Panc1 (cell line): ENCODE measurements around the gene LIMK2. TPM values are rescaled to one million over a fixed set of nuclear protein-coding genes. Genes with fewer than 3 reads are reported as not detected.
"Not testable (repeated sequence)": the region's sequence is repeated elsewhere in the genome, so short reads cannot be mapped to it uniquely, and the experiment has no call there.

Experiments
- ATAC-seq: fragments of 200-7000 bp; cut with Tn5 transposase; 2 replicates; pipeline ENCODE4 v1.9.1; 2020; ENCODE audit warnings: mild to moderate bottlenecking, moderate library complexity
- BruUV-seq: library from RNA; stranded (reverse); fragments of 400-500 nt; replicated peaks from 2 replicates; lab custom pipeline; 2021; lab: Mats Ljungman, UMichigan
- CTCF ChIA-PET: fragments of 300-600 bp; sonication (Branson Sonifier 250); formaldehyde crosslinking; loops from one replicate; lab custom pipeline; 2022; ENCODE audit warnings: antibody characterized with exemption; lab: Charles Lee
- POLR2A ChIA-PET: fragments of 300-600 bp; sonication (Branson Sonifier 250); formaldehyde crosslinking; loops from one replicate; lab custom pipeline; 2022; ENCODE audit warnings: antibody characterized with exemption; lab: Charles Lee
- DNase-seq: peaks from one replicate; pipeline ENCODE4 v3.0.0-alpha.2; 2010; ENCODE audit warnings: low read depth, low spot score
- H3K27ac ChIP-seq: 2 replicates; pipeline ENCODE4 v1.5.1; 2011; ENCODE audit warnings: mild to moderate bottlenecking, low read length, inconsistent platforms
- H3K27me3 ChIP-seq: fragments of 200-500 bp; sonication (Bioruptor generic); 2 replicates; pipeline ENCODE4 v1.6.0; 2014; ENCODE audit warnings: low read length, inconsistent platforms; ENCODE audit not compliant: control insufficient read depth, insufficient read depth
- H3K36me3 ChIP-seq: fragments of 200-500 bp; sonication (Bioruptor generic); 2 replicates; pipeline ENCODE4 v1.5.1; 2014; ENCODE audit warnings: inconsistent platforms, mild to moderate bottlenecking, low read length, moderate library complexity; ENCODE audit not compliant: control insufficient read depth, insufficient read depth
- H3K4me1 ChIP-seq: 2 replicates; pipeline ENCODE4 v1.5.1; 2011; ENCODE audit warnings: inconsistent platforms, mild to moderate bottlenecking, low read length, moderate library complexity; ENCODE audit not compliant: control insufficient read depth, insufficient read depth
- H3K4me3 ChIP-seq, 2 experiments: 2 replicates each; pipeline ENCODE4 v1.5.1; 2011 to 2012; ENCODE audit warnings: low read depth in 2 of 2, low read length in 2 of 2, mild to moderate bottlenecking in 2 of 2, inconsistent platforms in 1 of 2, moderate library complexity in 1 of 2
- H3K9me3 ChIP-seq: fragments of 200-500 bp; sonication (Bioruptor generic); 2 replicates; pipeline ENCODE4 v1.5.1; 2014; ENCODE audit warnings: low read depth, mild to moderate bottlenecking, inconsistent platforms, low read length, moderate library complexity; ENCODE audit not compliant: control insufficient read depth, insufficient read depth
- POLR2AphosphoS5 ChIP-seq: IDR thresholded peaks from 2 replicates; pipeline ENCODE4 v1.6.1; 2012; ENCODE audit warnings: mild to moderate bottlenecking, low read depth, low read length, moderate library complexity
- SIN3A ChIP-seq: IDR thresholded peaks from 2 replicates; pipeline ENCODE4 v1.6.1; 2012; ENCODE audit warnings: low read depth, mild to moderate bottlenecking, low read length, moderate library complexity, borderline replicate concordance; ENCODE audit not compliant: insufficient read depth
- TCF7L2 ChIP-seq: IDR thresholded peaks from 2 replicates; pipeline ENCODE4 v1.6.1; 2011; ENCODE audit warnings: mild to moderate bottlenecking, low read depth, low read length, inconsistent platforms
- in situ Hi-C: cut with HindIII; loops from 2 replicates; pipeline ENCODE4 v1.10.0; 2016; ENCODE audit warnings: low sequenced_read_pairs, low pct_unique_long_range_greater_than_20kb
- intact Hi-C: fragments of 100-400 bp; cut with micrococcal nuclease; formaldehyde crosslinking; loops from one replicate; pipeline ENCODE4 v1.10.0; 2022; ENCODE audit not compliant: unreplicated experiment
- total RNA-seq: library from RNA; stranded (reverse); gene quantifications from one replicate; pipeline ENCODE4 v1.2.1, GENCODE V29; 2021; ENCODE audit not compliant: unreplicated experiment
- TF ChIP-seq, protein P1 (sequence below): fragments of 450-650 bp; IDR thresholded peaks from 2 replicates; pipeline ENCODE4 v1.5.1; 2017; ENCODE audit warnings: mild to moderate bottlenecking
- TF ChIP-seq, protein P2 (sequence below), 2 experiments: IDR thresholded peaks; 2 replicates each; pipeline ENCODE4 v1.6.1; 2011 to 2012; ENCODE audit warnings: low read depth in 2 of 2, control low read depth in 1 of 2, low read length in 1 of 2, mild to moderate bottlenecking in 1 of 2, moderate library complexity in 1 of 2; ENCODE audit not compliant: insufficient read depth in 1 of 2

LIMK2 gene
- total RNA-seq, 1 experiment from 2014 or later: 12.6 TPM

DNA sequence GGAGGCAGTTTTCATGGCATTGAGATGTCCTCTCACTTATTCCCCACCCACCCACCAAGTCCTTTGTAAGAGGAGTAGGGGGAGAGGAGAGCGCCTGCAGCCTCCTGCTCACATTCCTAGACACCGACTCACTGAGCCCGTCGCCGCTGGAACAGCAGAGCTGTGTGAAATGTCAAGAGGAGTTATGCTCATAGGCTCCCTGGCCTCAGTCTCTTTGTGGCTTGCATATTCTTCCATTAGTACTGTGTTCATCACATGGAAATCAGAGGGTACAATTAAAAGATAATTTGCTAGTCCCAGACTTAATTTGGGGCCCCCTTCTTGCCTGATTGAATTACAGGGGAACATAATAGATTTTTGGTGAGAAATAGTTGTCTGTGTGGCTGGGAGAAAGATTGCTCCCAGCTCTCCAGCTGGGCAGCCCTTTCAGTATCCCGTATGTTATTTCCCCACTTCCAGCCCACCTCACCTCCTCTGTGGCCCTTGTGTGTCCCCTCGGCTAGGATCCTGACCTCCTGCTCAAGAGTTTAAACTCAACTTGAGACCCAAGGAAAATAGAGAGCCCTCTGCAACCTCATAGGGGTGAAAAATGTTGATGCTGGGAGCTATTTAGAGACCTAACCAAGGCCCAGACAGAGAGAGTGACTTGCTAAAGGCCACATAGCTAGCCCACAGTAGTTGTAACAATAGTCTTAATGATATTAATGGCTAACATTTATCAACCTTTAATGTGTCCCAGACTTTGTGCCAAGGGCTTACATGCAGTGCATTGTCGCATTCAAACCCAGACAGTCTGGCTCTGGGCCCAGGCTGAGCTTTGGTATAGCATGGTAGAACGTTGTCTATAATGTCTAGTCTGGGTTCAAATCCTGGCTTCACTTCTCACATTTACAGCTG is 32.2 kb downstream of the LIMK2 start:
- Histone ChIP-seq H3K4me3 (no peak overlapping the region), H3K27ac (peak overlapping the region; percentile 56), H3K36me3 (no peaks in the 10 kb centered on the region), H3K4me1 (peaks cover 30% of the 10 kb centered on the region), H3K9me3 (no peaks in the 10 kb centered on the region), H3K27me3 (no peaks in the 10 kb centered on the region)
- no TSS peak for BruUV-seq
- POLR2A ChIA-PET: interaction anchor here (1.2 kb wide), 1 partner anchor 46 kb away, joined by 3 read pairs; no protein-coding TSS in a partner anchor
- CTCF ChIA-PET: interaction anchor here (0.6 kb wide), 1 partner anchor 12 kb away, joined by 5 read pairs; no protein-coding TSS in a partner anchor
- DNase-seq: no peak
- TF ChIP-seq POLR2AphosphoS5: no peak
- no peak for TF ChIP-seq TCF7L2
- no peak for TF ChIP-seq SIN3A
- TF ChIP-seq, protein P1, sequence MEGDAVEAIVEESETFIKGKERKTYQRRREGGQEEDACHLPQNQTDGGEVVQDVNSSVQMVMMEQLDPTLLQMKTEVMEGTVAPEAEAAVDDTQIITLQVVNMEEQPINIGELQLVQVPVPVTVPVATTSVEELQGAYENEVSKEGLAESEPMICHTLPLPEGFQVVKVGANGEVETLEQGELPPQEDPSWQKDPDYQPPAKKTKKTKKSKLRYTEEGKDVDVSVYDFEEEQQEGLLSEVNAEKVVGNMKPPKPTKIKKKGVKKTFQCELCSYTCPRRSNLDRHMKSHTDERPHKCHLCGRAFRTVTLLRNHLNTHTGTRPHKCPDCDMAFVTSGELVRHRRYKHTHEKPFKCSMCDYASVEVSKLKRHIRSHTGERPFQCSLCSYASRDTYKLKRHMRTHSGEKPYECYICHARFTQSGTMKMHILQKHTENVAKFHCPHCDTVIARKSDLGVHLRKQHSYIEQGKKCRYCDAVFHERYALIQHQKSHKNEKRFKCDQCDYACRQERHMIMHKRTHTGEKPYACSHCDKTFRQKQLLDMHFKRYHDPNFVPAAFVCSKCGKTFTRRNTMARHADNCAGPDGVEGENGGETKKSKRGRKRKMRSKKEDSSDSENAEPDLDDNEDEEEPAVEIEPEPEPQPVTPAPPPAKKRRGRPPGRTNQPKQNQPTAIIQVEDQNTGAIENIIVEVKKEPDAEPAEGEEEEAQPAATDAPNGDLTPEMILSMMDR: no peak
- ATAC-seq: peak; percentile 86
- in situ Hi-C loops: no loop called here
- intact Hi-C loops: no loop called here

DNA sequence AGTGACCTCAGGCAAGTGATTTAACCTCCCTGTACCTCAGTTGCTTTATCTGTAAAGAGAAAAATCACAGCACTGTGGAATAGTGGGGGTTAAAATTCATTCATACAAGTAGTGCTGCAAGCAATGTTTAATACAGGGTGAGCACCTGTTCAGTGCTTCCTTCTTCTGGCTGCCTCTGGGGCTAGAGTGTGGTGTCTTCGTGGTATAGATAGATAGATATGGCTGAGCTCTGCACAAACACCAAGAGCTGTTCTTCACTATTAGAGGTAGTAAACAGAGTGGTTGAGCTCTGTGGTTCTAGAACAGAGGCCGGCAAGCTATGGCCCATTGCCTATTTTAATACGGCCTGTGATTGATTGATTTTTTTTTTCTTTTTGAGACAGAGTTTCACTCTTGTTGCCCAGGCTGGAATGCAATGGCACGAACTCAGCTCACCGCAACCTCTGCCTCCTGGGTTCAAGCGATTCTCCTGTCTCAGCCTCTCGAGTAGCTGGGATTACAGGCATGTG is 32.9 kb downstream of the LIMK2 start:
- H3K4me1 ChIP-seq: peaks cover 30% of the 10 kb centered on the region
- no peak for ATAC-seq

DNA sequence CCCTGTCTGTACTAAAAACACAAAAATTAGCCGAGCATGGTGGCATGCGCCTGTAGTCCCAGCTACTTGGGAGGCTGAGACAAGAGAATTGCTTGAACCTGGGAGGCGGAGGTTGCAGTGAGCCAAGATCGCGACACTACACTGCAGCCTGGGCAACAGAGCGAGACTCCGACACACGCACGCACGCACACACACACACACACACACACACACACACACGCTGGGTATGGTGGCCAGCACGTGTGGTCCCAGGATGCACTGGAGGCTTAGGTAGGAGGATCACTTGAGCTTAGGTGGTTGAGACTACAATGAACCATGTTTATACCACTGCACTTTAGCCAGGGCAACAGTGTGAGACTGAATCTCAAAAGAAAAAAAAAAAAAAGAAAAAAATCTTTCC is 33.9 kb downstream of the LIMK2 start:
- peaks cover 27% of the 10 kb centered on the region for H3K4me1 ChIP-seq
- H3K9me3 ChIP-seq, H3K36me3 ChIP-seq, DNase-seq, intact Hi-C loops, CTCF ChIA-PET, H3K27me3 ChIP-seq, H3K27ac ChIP-seq, H3K4me3 ChIP-seq, ATAC-seq, in situ Hi-C loops, POLR2A ChIA-PET, BruUV-seq: not testable (repeated sequence)

More for the DNA sequence above, 32.9 kb downstream of the LIMK2 start:
- intact Hi-C loops (no loop called here), in situ Hi-C loops (no loop called here)
- H3K27ac ChIP-seq: no peak overlapping the region
- DNase-seq: no peak
- TF ChIP-seq POLR2AphosphoS5 (no peak), SIN3A (no peak), TCF7L2 (no peak)
- TF ChIP-seq, protein P1: no peak
- TF ChIP-seq, protein P2, sequence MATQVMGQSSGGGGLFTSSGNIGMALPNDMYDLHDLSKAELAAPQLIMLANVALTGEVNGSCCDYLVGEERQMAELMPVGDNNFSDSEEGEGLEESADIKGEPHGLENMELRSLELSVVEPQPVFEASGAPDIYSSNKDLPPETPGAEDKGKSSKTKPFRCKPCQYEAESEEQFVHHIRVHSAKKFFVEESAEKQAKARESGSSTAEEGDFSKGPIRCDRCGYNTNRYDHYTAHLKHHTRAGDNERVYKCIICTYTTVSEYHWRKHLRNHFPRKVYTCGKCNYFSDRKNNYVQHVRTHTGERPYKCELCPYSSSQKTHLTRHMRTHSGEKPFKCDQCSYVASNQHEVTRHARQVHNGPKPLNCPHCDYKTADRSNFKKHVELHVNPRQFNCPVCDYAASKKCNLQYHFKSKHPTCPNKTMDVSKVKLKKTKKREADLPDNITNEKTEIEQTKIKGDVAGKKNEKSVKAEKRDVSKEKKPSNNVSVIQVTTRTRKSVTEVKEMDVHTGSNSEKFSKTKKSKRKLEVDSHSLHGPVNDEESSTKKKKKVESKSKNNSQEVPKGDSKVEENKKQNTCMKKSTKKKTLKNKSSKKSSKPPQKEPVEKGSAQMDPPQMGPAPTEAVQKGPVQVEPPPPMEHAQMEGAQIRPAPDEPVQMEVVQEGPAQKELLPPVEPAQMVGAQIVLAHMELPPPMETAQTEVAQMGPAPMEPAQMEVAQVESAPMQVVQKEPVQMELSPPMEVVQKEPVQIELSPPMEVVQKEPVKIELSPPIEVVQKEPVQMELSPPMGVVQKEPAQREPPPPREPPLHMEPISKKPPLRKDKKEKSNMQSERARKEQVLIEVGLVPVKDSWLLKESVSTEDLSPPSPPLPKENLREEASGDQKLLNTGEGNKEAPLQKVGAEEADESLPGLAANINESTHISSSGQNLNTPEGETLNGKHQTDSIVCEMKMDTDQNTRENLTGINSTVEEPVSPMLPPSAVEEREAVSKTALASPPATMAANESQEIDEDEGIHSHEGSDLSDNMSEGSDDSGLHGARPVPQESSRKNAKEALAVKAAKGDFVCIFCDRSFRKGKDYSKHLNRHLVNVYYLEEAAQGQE (IDR thresholded peaks at IDR 0.05; ENCODE audit: insufficient read depth in 1 of 2, low read depth in 2 of 2, low read length in 1 of 2): no peak
- BruUV-seq: no TSS peak
- H3K4me3 ChIP-seq: no peak overlapping the region
- POLR2A ChIA-PET: interaction anchor here (0.6 to 0.7 kb wide), 2 partner anchors 13 to 282 kb away, joined by 3 read pairs; no protein-coding TSS in a partner anchor
- no peaks in the 10 kb centered on the region for H3K9me3 ChIP-seq
- CTCF ChIA-PET: interaction anchor here (0.7 kb wide), 1 partner anchor 274 kb away, joined by 4 read pairs; no protein-coding TSS in a partner anchor
- no peaks in the 10 kb centered on the region for H3K36me3 ChIP-seq
- H3K27me3 ChIP-seq: no peaks in the 10 kb centered on the region
